Bone marrow (tissue), 2 donors: ENCODE measurements around the gene OGFOD3.

Experiments used
- DNase-seq, 2 donors: peaks; one replicate each; lab custom pipeline; 2025; lab: John Stamatoyannopoulos, UW

The OGFOD3 gene

DNA sequence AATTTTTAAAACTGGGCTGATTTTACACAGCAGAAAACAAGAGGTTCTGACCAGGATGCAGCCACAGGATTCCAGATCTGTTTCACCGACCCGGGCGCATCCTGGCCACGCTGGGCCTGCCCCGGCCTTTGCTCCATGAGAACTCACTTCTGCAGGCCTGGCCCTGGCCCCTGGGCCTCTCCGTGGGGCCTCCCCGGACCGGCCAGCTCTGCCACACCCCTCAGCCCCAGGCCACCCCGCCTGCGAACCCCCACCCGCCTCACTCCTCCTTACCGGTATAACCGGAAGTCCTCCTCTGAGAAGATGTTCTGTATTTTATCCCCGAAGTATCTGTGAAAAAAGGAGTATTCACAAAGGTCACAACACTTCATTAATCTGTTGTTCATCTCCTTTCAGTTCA, 13.3 kb downstream of the OGFOD3 start:
- DNase-seq = no peak

DNA sequence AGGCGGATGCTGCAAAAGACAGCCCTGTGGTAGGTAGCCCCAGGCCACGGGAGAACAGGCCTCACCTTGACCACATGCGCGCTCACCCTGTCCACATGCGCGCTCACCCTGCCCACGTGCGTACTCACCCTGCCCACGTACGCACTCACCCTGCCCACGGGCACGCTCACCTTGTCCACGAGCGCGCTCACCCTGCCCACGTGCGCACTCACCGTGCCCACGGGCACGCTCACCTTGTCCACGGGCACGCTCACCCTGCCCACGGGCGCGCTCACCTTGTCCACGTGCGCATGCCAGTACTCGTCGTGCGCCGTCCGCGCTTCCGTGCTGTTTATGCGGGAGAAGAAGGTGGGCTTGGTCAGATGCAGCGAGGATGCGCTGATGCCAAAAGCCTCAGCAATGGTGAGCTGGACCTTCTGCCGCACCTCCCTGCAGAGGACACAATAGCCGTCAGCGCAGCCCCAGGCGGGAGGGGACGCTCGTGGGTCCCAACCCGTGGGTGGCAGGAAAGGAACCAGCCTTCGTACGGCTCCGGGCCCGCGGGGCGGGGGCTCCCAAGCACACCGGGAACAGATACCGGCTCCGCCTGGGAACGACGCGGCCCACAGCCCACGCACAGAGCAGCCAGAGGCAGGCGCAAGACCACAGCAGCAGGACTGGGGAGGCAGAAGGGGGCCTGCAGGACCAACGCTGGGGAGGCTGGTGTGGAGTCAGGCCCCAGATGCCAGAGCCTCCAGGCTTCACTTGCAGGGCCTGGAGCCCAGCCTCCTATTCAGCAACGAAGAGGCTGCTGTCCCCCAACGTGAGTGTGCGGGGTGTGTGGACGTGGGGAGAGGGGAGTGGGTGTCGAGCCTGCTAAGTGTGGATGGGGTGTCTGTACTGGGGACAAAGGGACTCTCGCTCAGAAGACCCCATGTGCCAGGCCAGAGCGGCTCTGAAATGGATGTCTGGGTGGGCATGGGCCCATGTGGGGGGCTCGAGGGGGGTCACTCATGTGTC, 14.4 kb downstream of the OGFOD3 start:
- DNase-seq = no peak

DNA sequence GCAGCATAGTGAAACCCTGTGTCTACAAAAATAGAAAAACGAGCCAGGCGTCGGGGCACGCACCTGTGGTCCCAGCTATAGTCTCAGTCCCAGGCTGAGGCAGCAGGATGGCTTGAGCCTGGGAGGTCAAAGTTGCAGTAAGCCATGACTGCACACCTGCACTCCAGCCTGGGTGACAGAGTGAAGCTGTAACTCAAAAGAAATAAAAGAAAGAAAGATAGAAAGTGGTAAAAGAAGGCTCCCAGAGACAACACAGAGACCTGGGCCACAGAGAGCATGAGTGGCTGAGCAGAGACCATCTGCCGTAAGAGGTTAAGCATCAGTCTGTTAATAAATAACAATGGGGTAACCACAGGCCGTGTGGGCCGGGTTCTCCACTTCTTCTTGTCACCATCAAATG, 15.5 kb downstream of the OGFOD3 start:
- no peak for DNase-seq

DNA sequence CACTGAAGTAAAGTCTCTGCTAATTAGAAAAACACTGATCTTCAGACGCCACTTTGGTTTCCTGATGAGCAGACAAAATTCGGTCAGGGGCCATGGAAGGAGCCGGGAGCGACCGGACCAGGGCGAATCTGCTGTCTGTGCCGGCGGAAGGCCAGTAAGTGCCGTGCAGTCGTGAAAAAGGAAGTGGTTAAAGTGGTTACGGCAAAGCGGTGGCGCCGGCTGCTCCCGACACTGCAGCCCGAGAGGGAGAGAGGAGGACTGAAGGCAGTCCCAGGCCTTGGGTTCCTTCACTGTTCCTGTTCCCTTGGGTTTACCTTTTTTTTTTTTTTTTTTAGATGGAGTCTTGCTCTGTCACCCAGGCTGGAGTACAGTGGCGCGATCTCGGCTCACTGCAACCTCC, 17.6 kb downstream of the OGFOD3 start:
- DNase-seq = peak; percentile 24 to 56

DNA sequence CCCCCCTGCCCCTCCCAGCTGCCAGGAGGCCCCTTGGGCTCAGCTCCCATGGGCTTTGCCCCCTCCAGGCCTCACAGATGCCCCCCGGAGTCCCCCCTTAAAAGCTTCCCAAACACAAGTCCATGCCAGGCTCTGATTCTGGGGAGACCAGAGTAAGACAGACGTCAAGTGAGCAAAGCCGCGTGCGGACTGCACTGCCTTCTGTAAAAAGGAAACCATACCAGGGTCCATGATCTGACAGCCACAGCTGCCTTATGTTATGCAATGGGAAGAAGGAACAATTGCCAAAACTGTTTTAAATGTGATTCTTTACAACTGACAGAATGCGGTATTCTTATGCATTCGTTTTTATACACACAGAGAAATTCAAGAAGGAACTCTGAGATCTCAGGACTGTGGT, 18.2 kb downstream of the OGFOD3 start:
- DNase-seq = no peak

DNA sequence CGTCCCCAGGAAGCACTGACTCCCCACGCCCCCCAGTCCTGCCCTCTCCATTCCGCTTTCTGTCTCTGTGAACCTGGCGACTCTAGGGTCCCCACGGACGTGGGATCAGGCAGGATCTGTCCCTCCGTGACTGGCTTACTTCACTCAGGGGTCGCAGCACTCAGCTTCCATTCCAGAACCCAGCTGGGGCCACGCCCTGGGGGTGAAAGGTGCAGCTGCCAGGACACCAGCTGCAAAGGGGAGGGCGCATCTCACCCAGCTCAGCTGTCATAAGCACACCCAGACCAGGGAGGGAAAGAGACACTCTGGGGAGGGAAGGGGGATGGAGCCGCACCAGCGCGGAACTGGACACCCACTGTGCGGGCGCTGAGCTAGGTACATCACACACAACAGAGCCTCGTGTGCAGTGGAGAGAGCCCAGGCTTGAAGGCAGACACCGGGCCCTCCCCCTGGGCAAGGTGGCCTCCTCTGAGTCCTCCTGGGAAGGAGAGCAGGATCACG, 18.7 kb downstream of the OGFOD3 start:
- DNase-seq = no peak

DNA sequence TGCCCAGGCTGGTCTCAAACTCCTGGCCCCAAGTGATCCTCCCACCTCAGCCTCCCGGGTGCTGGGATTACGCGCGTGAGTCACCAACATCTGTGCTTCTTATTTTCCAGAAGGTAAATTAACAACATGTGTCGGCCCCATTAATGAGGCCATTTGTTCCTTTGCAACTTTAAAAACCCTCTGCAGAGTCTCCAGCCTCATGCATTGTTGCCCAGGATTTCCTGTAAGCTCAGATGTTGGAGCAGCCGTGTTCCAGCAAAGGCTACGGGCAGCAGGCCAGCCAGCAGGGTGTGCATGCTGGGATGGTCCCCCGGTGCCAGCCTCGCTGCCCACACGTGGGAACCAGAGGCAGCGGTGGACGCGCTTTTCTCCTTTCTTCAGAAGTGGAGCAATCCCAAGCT, 19.3 kb downstream of the OGFOD3 start:
- no peak for DNase-seq

DNA sequence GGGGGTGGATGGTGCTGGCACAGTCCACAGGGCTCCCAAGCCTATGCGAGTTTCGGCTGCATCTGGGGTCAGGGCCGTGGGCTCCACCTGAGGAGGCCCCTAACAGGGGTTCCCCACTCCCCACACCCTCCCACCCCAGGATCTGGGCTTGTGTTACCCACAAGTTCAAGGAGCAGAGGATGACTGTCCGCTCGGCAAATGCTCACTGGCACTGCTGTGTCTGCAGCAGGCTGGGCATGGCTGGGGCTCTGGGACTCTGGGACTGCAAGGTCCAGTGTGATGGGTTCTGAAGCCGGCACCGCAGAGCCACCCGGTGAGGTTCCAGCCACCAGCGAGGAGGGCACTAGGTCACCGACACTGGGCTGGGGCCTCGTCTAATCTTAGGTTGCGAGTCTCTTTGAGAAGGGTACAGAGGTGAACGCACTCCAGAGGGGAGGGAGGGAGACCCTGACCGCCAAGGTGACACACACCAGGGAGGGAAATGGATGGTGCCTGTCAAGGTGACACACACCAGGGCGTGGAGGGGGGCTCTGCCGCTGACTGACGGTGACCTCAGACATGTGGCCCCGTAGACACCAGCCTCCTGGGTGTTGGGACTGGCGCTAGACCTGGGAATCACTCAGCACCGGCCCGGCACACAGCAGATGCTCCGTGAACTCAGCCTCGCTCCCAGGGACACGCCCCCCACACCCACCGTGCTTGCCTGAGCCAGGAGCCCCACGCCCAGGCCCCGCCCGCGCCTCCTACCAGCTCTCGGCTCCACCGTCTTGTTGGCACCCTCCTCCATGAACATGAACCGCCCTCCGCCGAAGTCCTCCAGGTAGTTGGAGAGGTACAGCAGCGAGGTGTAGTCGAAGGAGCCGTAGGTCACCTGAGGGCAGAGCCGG, 20.7 kb downstream of the OGFOD3 start:
- no peak for DNase-seq

DNA sequence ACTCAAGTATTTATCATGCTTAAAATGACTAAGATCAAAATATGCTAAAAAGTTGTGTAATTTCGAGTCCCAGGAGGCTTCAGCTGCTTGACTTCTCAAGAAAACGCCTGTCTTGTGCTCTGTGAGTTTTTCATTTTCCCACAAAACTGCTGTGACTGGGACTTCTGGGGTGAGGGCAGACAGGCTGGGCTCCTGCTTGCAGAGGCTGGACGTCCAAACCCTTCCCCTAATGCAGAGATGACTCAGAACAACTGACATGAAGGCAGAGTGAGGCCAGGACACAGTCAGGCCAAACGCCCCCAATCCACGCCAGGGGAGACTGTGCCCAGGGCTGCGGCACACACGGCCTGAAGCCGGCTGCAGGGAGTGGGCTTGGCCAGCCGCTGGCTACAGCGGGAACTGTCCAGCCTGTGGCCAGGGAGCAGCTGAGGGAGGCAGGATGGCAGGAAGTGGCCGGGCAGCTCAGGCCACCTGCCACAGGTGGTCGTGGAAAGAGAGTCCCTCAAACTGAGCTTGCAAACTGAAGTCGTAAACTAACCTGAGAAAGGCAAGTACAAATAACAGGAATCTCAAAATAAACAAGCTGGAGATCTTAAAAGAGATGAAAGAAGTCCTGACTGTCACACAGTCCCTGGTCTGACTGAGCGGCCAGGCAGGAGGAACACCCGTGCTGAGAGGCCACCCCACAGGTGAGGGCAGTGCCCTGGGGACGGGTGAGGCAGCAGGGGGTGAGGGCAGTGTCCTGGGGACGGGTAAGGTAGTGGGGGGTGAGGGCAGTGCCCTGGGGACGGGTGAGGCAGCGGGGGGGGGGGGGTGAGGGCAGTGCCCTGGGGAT, 21.6 kb downstream of the OGFOD3 start:
- DNase-seq = no peak

DNA sequence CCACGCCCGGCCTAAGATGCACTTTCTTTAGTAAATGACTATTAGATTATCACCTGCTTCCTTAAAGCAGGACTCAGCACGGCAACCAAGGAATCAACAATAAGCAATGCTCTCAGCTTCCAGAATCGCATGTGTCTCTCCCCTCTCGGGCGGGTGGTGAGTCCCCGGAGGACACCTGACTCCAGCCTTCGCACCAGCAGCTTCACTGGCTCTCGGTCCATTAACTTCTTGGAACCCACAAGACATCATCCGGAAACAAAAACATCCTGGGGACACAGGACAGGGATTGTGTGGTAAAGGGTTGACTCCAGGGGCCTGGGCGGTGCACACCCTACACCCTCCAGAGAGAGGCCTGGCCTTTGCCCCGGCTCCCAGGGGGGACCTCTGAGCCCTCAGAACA, 24.1 kb downstream of the OGFOD3 start:
- DNase-seq = no peak

DNA sequence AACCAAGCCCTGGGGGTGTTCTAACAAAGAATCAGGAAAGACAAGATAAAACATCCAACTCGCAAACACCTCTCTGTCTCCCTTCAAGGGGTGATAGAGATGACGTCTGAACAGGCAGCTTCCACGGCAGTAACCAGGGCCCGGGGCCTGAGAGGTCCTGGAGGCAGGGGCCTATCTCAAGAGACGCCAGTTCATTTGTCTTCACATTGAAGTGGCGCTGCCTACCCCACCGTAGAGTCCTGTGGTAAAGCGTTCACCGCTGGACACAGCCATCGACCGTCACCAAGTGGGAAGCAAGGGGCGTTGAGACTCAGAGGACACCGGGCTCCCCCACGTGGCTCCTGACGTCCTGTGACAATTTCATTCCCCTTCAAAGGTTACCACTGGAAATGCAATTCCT, 25.4 kb downstream of the OGFOD3 start:
- DNase-seq = no peak

DNA sequence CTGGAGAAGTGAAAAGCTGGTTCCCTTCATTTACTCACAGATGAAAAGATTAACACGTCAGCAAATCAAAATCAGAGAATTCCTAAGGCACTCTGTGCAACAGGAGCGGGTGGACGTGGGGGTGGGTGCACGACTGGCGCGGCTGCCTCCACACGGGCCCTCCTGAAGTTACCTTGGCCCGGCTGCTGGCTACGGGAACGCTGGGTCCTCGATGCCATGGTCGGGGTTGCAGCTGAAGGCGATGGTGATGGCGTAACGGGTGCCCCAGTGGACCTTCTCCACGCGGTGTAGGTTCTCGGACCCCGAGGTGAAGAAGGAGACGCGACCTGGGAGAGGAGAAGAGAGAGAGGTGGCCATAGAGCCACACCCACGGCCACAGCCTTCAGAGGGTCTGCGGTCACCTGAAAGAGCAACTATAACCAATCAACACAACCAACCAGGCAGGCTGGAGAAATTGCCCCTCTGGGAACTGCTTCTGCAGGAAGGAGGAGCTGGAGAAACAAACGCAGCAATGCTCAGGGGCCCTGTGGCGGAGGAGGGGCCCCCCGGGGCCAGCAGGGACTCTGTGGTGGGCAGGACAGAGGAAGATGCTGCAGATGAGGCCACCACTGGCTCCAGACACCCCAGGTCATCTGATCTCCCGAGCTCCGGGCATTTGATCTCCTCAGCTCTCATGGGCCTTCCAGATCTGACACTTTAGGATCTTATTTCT, 26.0 kb downstream of the OGFOD3 start:
- no peak for DNase-seq

DNA sequence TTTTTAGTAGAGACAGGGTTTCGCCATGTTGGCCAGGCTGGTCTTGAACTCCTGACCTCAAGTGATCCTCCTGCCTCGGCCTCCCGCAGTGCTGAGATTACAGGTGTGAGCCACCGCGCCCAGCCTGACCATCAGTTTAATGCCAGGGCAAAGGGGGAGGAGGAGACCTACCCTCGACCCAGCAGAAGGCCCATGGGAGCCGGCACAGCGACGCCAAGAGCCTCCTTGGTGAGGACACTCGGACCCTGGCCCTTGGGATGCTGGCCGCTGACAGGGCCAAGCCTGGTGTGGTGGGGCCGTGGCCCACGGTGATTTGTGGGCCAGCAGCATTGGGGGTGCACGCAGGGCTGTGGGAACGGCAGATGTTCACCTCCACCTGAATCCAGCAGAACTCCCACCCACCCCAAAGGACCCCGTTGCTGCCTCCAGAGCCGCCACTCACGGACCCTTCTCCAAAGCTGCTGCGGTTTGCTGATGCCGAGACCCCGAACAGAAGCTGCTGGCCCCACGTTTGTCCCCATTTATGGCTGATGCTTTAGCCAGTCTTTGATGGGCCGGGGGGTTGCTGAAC, 26.8 kb downstream of the OGFOD3 start:
- DNase-seq = no peak

DNA sequence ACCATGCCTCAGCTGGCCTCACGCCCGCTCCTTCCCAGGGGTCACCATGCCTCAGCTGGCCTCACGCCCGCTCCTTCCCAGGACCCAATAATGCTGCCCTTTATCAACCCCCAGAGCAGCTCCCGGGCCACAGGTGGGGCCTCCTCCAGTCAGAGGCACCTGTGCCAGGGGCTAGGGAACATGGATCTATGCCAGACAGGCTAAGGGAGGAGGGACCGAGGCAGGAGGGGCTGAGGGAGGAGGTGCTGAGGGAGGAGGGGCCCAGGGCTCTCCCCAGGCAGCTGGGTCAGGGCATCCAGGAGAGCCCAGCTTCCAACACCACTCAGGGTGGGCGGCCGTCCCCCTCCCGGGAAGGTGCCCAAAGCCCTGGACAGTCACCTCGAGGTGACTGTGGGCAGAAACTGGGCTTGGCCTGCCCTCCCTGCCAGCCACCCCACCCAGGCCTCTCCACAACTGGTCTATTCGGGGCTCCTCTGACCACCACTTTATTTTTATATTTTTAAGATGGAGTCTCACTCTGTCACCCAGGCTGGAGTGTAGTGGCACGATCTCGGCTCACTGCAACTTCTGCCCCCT, 27.4 kb downstream of the OGFOD3 start:
- no peak for DNase-seq

DNA sequence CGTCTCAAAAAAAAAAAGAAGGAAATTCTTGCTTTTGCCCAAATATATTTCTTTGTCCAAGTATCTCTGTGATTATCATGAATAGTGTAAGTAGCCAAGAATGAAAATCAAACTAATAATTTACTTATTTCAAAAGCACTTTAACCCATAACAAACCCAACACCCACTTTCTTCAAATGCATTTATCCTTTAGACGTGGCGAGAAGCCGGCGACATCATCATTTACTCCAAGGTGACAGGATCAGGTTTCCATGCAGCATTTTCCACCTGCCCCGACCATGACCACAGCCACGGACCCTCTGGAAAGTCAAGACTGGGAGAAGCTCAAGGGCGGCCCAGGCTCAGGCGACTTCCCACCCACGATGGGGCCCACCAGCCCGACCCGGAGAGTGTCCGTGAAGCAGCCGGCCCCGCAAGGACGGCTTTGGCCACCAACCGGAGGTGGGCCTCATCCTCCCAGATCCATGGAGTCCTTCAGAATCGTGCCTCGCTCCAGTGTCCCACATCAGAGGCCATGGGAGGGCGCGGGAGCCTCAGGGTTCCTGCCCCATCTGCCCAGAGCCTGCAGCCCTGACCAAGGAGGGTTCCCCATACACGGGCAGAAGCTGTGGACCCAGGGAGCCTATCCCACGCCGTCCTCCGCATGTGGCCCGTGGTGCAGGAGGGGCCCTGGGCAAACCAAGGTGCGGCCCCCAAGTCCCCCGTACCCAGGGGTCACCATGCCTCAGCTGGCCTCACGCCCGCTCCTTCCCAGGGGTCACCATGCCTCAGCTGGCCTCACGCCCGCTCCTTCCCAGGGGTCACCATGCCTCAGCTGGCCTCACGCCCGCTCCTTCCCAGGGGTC, 28.1 kb downstream of the OGFOD3 start:
- no peak for DNase-seq

DNA sequence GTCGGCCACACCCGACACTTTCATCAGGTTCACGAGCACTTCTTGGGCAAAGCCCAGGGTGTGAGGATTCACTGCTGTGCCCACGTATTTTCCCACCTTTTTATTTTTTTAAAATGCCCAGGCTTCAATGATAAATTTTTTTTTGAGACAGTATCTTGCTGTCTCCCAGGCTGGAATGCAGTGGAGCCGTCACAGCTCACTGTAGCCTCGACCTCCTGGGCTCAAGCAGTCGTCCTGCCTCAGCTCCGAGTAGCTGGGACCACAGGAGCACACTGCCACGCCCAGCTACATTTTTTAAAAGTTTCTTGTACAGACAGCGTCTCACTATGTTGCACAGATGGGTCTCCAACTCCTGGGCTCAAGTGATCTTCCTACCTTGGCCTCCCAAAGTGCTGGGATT, 29.0 kb downstream of the OGFOD3 start:
- DNase-seq = no peak

DNA sequence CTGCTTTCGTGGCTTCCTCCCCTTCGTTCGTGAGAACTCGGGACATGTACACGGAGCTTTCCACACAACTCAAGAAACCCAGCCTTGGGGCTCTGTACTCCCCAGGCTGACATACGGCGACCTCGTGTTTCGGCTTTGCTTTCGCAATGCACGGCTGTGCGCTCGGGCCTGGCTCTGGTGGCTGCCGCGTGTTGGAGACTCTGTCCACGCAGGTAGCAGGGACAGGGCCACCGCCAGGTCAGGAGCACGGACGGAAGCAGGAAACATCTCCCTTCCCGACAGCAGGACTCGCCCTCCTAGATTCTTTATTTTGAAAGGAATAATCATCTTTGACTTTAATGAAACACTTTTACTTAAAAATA, 29.5 kb downstream of the OGFOD3 start:
- no peak for DNase-seq

DNA sequence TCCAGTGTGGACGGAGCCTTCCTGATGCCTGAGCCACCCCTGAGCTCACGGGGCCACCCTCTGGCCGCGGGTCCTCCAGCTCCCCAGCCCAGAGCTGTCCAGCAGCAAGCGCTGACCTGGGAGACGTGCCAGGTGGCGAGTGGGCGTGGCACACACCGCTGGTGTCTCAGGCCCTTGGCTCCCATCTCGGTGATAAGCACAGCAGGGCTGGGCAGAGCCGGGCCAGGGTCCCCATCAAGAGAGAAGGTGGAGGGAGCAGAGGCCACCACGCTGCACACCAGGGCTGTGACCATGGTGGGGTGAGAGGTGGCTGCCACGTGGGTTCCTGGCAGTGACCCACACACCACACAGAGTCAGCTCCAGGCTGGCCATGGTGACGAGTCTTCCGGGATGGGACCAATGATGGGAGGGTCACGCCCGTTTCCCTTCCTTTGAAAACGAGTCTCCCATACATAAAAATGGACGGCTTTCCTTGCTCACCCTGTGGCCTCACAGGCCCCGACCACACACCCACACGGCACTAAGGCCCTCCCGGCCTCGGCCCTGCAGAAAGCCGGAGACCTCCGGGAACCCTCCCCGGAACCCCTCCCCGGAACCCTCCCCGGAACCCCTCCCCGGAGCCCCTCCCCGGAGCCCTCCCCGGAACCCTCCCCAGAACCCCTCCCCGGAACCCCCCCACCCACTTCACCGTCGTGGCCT, 30.0 kb downstream of the OGFOD3 start:
- DNase-seq = no peak

DNA sequence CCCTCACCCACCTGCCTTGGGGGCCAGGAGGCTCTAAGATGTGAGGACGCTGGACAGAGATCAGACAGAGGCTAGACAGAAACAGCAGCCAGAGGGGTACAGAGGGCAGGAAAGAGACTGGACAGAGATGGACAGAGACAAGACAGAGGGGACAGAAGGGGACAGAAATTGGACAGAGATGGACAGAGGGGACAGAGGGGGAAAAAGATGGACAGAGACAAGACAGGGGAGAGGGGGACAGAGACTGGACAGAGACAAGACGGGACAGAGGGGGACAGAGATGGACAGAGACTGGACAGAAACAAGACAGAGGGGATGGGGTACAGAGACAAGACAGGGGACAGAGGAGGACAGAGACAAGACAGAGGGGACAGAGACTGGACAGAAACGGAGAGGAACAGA, 30.7 kb downstream of the OGFOD3 start:
- no peak for DNase-seq
